ENCODE results near the gene ARHGEF17. TPM values are rescaled to one million over a fixed set of nuclear protein-coding genes. Genes with fewer than 3 reads are reported as not detected.

ARHGEF17 gene
- total RNA-seq, 1 donor from 2014 or later, result 77.0 TPM

GRCh38 chr11:73395297-73396208, 87.5 kb downstream of the ARHGEF17 start:
- Mint-ChIP-seq H3K4me1 (ENCODE audit: low read depth) (no peaks in the 10 kb centered on the region), H3K4me3 (ENCODE audit: low read depth) (no peak overlapping the region), H3K9me3 (ENCODE audit: low read depth) (no peaks in the 10 kb centered on the region), H3K36me3 (ENCODE audit: insufficient read depth) (peaks cover 2% of the 10 kb centered on the region), H3K27ac (no peak overlapping the region), H3K27me3 (no peaks in the 10 kb centered on the region)
- no peak for DNase-seq (ENCODE audit: low spot score, unreplicated experiment)
- TF ChIP-seq CTCF (IDR thresholded peaks at IDR 0.05; ENCODE audit: unreplicated experiment), result no peak

DNA sequence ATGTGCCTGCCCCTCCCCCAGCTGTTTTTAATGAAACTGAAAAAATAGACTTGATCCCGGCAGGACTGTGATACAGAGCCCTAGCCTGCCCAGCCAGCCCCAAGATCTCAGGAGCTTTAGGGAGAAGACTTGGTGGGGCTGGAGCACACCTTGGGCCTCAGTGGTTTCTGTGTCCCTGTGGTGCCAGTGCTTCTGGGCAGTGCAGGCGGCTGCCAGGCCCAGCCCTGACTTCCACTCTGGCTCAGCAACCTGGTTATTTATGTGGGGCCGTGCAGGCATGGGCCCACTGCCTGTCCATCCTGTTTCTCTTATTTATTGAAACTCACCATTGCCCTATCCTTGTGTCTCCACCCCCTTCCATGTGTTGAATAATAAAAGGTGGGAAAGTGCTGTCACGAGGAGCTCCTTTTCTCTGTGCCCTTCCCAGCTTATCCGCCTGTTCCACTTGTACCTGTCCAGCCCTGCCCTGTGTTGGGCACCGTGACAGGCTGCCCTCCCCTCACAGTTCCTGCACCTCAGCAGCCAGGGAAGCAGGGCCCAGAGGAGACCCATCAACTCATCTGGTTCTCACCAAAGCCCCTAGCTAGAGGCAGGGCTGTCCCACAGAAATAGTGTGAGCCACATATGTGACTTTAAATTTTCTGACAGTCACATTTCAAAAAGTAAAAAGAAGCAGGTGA, 88.3 kb downstream of the ARHGEF17 start:
- Mint-ChIP-seq H3K36me3 (ENCODE audit: insufficient read depth) (peaks cover 2% of the 10 kb centered on the region), H3K27me3 (no peaks in the 10 kb centered on the region), H3K9me3 (ENCODE audit: low read depth) (no peaks in the 10 kb centered on the region), H3K4me3 (ENCODE audit: low read depth) (no peak overlapping the region), H3K27ac (no peak overlapping the region), H3K4me1 (ENCODE audit: low read depth) (no peaks in the 10 kb centered on the region)
- no peak for TF ChIP-seq CTCF (IDR thresholded peaks at IDR 0.05; ENCODE audit: unreplicated experiment)
- no peak for DNase-seq (ENCODE audit: low spot score, unreplicated experiment)

DNA sequence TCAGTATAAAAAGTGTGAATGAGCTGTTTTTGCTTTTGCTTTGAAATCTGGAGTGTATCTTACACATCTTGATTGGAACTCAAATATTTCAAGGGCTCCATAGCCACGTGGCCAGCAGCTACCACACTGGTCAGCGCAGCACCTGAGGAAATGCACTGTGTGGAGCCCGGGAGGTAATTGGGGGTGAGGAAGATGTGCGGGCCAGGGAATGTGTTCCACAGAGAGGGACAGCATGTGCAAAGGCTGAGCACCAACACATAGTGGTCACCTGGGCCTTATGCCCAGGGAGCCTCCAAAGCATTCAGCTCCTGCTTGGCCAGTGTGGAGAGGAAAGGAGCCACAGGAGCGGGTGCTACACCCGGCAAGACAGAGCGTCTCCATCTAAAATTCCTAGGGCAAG, 88.9 kb downstream of the ARHGEF17 start:
- no peak for TF ChIP-seq CTCF (IDR thresholded peaks at IDR 0.05; ENCODE audit: unreplicated experiment)
- Mint-ChIP-seq H3K9me3 (ENCODE audit: low read depth) (no peaks in the 10 kb centered on the region), H3K27me3 (no peaks in the 10 kb centered on the region), H3K36me3 (ENCODE audit: insufficient read depth) (peaks cover 2% of the 10 kb centered on the region), H3K4me3 (ENCODE audit: low read depth) (no peak overlapping the region), H3K27ac (no peak overlapping the region), H3K4me1 (ENCODE audit: low read depth) (no peaks in the 10 kb centered on the region)
- no peak for DNase-seq (ENCODE audit: low spot score, unreplicated experiment)

DNA sequence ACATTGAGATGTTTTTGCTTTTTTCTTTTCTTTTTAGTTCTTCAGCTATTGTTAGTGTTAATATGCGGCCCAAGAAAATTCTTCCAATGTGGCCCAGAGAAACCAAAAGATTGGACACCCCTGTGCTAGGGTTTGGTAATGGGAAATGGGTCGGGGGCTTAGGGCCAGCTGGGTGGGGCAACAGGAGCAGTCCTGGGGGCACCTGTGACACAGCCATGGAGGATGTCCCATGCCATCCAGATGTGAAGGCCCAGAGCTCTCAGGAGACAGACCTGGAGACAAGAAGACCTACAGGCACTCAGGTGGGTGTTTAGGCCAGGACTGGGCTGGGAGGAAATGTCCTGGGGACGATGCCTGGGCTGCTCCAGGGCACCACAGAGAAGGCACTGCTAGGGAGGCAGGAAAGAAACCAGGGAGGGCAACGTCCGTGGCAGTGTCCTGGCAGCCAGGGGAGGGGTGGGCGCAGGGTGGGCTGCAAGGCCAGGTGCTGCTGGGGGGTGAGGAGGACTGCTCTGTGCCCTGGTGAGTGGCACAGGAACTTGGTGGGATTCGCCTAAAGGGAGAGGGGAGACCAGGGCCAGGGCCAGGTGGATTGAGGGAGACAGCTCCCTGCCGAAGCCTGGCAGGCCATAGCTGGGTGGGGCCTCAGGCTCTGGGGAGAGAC, 89.5 kb downstream of the ARHGEF17 start:
- peak overlapping the region; percentile 88 for H3K27ac Mint-ChIP-seq
- H3K4me3 Mint-ChIP-seq (ENCODE audit: low read depth), result no peak overlapping the region
- H3K9me3 Mint-ChIP-seq (ENCODE audit: low read depth), result no peaks in the 10 kb centered on the region
- TF ChIP-seq CTCF (IDR thresholded peaks at IDR 0.05; ENCODE audit: unreplicated experiment), result no peak
- H3K27me3 Mint-ChIP-seq, result no peaks in the 10 kb centered on the region
- no peaks in the 10 kb centered on the region for H3K4me1 Mint-ChIP-seq (ENCODE audit: low read depth)
- no peak for DNase-seq (ENCODE audit: low spot score, unreplicated experiment)
- H3K36me3 Mint-ChIP-seq (ENCODE audit: insufficient read depth), result peaks cover 2% of the 10 kb centered on the region

GRCh38 chr11:73398132-73398526, 90.1 kb downstream of the ARHGEF17 start:
- TF ChIP-seq CTCF (IDR thresholded peaks at IDR 0.05; ENCODE audit: unreplicated experiment), result no peak
- H3K4me3 Mint-ChIP-seq (ENCODE audit: low read depth), result no peak overlapping the region
- peak overlapping the region; percentile 88 for H3K27ac Mint-ChIP-seq
- H3K27me3 Mint-ChIP-seq, result no peaks in the 10 kb centered on the region
- DNase-seq (ENCODE audit: low spot score, unreplicated experiment), result no peak
- H3K36me3 Mint-ChIP-seq (ENCODE audit: insufficient read depth), result peaks cover 2% of the 10 kb centered on the region
- no peaks in the 10 kb centered on the region for H3K4me1 Mint-ChIP-seq (ENCODE audit: low read depth)
- no peaks in the 10 kb centered on the region for H3K9me3 Mint-ChIP-seq (ENCODE audit: low read depth)

Data from progenitor cell of endocrine pancreas (in vitro differentiated cells).